ENCODE data around the gene CRACDL.

The CRACDL gene

DNA sequence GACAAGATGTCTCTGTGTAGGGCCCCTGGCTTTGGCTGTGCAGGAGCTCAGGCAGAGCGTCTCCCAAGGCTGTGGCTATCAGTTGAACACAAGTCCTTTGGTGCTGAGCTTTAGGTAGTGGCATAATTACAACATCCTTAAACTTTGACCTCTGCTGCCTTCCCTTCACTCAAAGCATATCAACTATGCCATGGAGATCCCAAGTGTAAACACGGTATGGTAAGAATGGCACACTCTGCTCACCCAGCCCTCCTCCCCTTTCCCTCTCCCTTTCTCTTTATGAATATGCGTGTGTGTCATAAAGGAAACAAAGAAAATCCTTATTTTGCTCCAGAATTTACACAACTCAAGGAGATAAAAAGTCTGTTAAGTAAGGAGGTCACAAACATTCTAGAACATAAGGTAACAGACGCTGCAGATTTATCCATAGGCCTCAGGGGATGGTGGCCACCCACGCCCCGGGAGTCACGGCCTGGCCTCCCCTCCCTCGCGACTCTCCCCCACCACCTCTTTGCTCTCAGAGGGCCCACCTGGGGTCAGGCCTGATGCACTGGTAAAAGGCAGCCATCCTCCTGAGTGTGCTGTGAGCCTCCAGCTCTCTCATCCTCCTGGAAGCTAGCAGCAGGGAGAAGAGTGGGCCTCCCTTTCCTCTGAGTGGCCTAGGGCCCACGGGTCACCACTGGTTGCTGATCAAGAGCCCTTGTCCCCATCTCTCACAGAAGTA lies 67.3 kb downstream of the CRACDL start:
- Histone ChIP-seq H3K4me3 (replicated peaks; ENCODE audit: insufficient read depth, low read length) (no peak overlapping the region), H3K27me3 (ENCODE audit: insufficient read depth, poor library complexity, severe bottlenecking) (no peaks in the 10 kb centered on the region), H3K27ac (replicated peaks) (no peak overlapping the region)
- TF ChIP-seq CTCF (IDR thresholded peaks at IDR 0.05; ENCODE audit: insufficient read depth, low read length) (no peak), POLR2AphosphoS5 (IDR thresholded peaks at IDR 0.05; ENCODE audit: low read depth) (no peak), GABPA (IDR thresholded peaks at IDR 0.05; ENCODE audit: low read depth) (no peak)
- no peak for DNase-seq (ENCODE audit: low read depth in 1 of 2, low spot score in 1 of 2)

GRCh38 chr2:98867539-98868309 lies 68.3 kb downstream of the CRACDL start:
- Histone ChIP-seq H3K27me3 (ENCODE audit: insufficient read depth, poor library complexity, severe bottlenecking) (no peaks in the 10 kb centered on the region), H3K27ac (replicated peaks) (no peak overlapping the region), H3K4me3 (replicated peaks; ENCODE audit: insufficient read depth, low read length) (no peak overlapping the region)
- no peak for TF ChIP-seq CTCF (IDR thresholded peaks at IDR 0.05; ENCODE audit: insufficient read depth, low read length)
- TF ChIP-seq POLR2AphosphoS5 (IDR thresholded peaks at IDR 0.05; ENCODE audit: low read depth): no peak
- no peak for TF ChIP-seq GABPA (IDR thresholded peaks at IDR 0.05; ENCODE audit: low read depth)
- no peak for TF ChIP-seq SPI1 (IDR thresholded peaks at IDR 0.05; ENCODE audit: borderline replicate concordance, low read depth)
- TF ChIP-seq REST (IDR thresholded peaks at IDR 0.05; ENCODE audit: insufficient replicate concordance, low read depth): no peak
- DNase-seq (ENCODE audit: low read depth in 1 of 2, low spot score in 1 of 2): no peak

- no peak for DNase-seq (ENCODE audit: low read depth in 1 of 2, low spot score in 1 of 2)
- no peak overlapping the region for H3K4me3 ChIP-seq (replicated peaks; ENCODE audit: insufficient read depth, low read length)
- H3K27ac ChIP-seq (replicated peaks): no peak overlapping the region
- TF ChIP-seq CTCF (IDR thresholded peaks at IDR 0.05; ENCODE audit: insufficient read depth, low read length) (no peak), POLR2AphosphoS5 (IDR thresholded peaks at IDR 0.05; ENCODE audit: low read depth) (no peak), REST (IDR thresholded peaks at IDR 0.05; ENCODE audit: insufficient replicate concordance, low read depth) (no peak), GABPA (IDR thresholded peaks at IDR 0.05; ENCODE audit: low read depth) (no peak), SPI1 (IDR thresholded peaks at IDR 0.05; ENCODE audit: borderline replicate concordance, low read depth) (no peak)
- H3K27me3 ChIP-seq (ENCODE audit: insufficient read depth, poor library complexity, severe bottlenecking): no peaks in the 10 kb centered on the region
Observed at GRCh38 chr2:98866033-98866432, 70.0 kb downstream of the CRACDL start.
